Measurements from ENCODE around the gene CIC. TPM values are rescaled to one million over a fixed set of nuclear protein-coding genes. Genes with fewer than 3 reads are reported as not detected.
A peak's percentile ranks its signal among the peaks of the same experiment; 100 is the strongest.

The CIC gene
- total and polyA plus RNA-seq, 2 of the 13 experiments (the other 11 are each of a cell fraction or from before 2014, with no cell fraction given) = 5.9 to 8.0 TPM

GRCh38 chr19:42252365-42253244, 16.4 kb upstream of the CIC start:
- DNase-seq (ENCODE audit: low spot score) (no peak), ATAC-seq (no peak), FAIRE-seq (no peak)
- ChIA-PET POLR2A (interaction anchor here (1.0 to 3.6 kb wide), 4 partner anchors 8 to 29 kb away, joined by 5 to 25 read pairs (median 8); partner anchors contain the start of gene GSK3A), CTCF (ENCODE audit: low intra/inter-chr PET ratio, low total read pairs) (no interaction called here)
- Histone ChIP-seq H3K9me3 (ENCODE audit: low read length) (no peaks in the 10 kb centered on the region), H3K4me1 (ENCODE audit: insufficient read depth, low read length) (peaks cover 57% of the 10 kb centered on the region), H3K27me3 (ENCODE audit: control insufficient read depth in 1 of 2, insufficient read depth in 2 of 2, low read length in 2 of 2) (no peaks in the 10 kb centered on the region; a peak in 1 of 5 replicates), H3K36me3 (replicated peaks in 1 of 2; ENCODE audit: control insufficient read depth in 1 of 2, insufficient read depth in 2 of 2, low read length in 2 of 2) (peaks cover 7 to 32% of the 10 kb centered on the region in 2 experiments; a peak in 3 of 5 replicates), H4K20me1 (ENCODE audit: insufficient read depth, low read length) (peaks cover 37% of the 10 kb centered on the region), H3K9ac (ENCODE audit: insufficient read depth, low read depth, low read length) (peak overlapping the region; percentile 79), H3K4me2 (ENCODE audit: low read depth, low read length) (peak overlapping the region; percentile 98), H3K4me3 (replicated peaks in 1 of 3; ENCODE audit: insufficient read depth in 1 of 3, low read depth in 2 of 3, low read length in 3 of 3) (peak overlapping the region; percentile 88 to 99 (median 91)), H2AFZ (ENCODE audit: low read length) (no peak overlapping the region), H3K27ac (ENCODE audit: extremely low read length, insufficient read depth, low read length) (peak overlapping the region; percentile 75), H3K79me2 (ENCODE audit: insufficient read depth, low read length) (peaks cover 43% of the 10 kb centered on the region)
- WGBS (ENCODE audit: low lambda C conversion rate) = 37% methylated on average over 27 of the region's 27 CpGs
- intact Hi-C loops (cut with micrococcal nuclease; ENCODE audit: unreplicated experiment) = no loop called here
- in situ Hi-C loops (cut with HindIII; ENCODE audit: extremely low pct_ligation_motif_present, low pct_unique_long_range_greater_than_20kb) = loop anchor here (5.0 kb wide), 1 partner anchor 35 kb away; no protein-coding TSS in a partner anchor
- TSS peak; percentile 42 for BruUV-seq (replicated peaks)
- TF ChIP-seq MYC (CRISPR knock-in tag; IDR thresholded peaks at IDR 0.05; ENCODE audit: borderline replicate concordance) = peak; percentile 53; the same call in 1 of the 2 replicates
- TF ChIP-seq WIZ (CRISPR knock-in tag; IDR thresholded peaks at IDR 0.05) = no peak
- peak; percentile 60 for TF ChIP-seq ATF7 (IDR thresholded peaks at IDR 0.05)
- TF ChIP-seq ATF7 (CRISPR knock-in tag; IDR thresholded peaks at IDR 0.05) = 0 out of 2 replicates have a peak, but pooled peaks have one; percentile 34
- 0 out of 2 replicates have a peak, but pooled peaks have one; percentile 18 for TF ChIP-seq NFKB2 (CRISPR knock-in tag; IDR thresholded peaks at IDR 0.05; ENCODE audit: borderline replicate concordance)
- TF ChIP-seq SRSF1 (optimal IDR thresholded peaks at IDR 0.05; ENCODE audit: low read depth, low read length) = peak; percentile 66
- no peak for TF ChIP-seq ZNF547 (CRISPR knock-in tag; IDR thresholded peaks at IDR 0.05)
- peak; percentile 45; the same call in 1 of the 2 replicates for TF ChIP-seq RBFOX2 (IDR thresholded peaks at IDR 0.05; ENCODE audit: low read depth, low read length)
- TF ChIP-seq SATB2 (CRISPR knock-in tag; IDR thresholded peaks at IDR 0.05) = no peak
- TF ChIP-seq DNMT3B (CRISPR knock-in tag; conservative IDR thresholded peaks at IDR 0.05) = no peak
- TF ChIP-seq SALL1 (CRISPR knock-in tag; IDR thresholded peaks at IDR 0.05) = 0 out of 2 replicates have a peak, but pooled peaks have one; percentile 12
- no peak for TF ChIP-seq ZGPAT (CRISPR knock-in tag; IDR thresholded peaks at IDR 0.05)
- peak; percentile 26 for TF ChIP-seq ASH2L (IDR thresholded peaks at IDR 0.05; ENCODE audit: insufficient read length, low read depth, low read length)
- TF ChIP-seq RBM22 (optimal IDR thresholded peaks at IDR 0.05; ENCODE audit: low read length) = peak; percentile 69
- 0 out of 2 replicates have a peak, but pooled peaks have one; percentile 46 for TF ChIP-seq TIGD3 (CRISPR knock-in tag; IDR thresholded peaks at IDR 0.05; ENCODE audit: borderline replicate concordance)
- TF ChIP-seq ZNF687 (CRISPR knock-in tag; IDR thresholded peaks at IDR 0.05) = peak; percentile 63; the same call in 1 of the 2 replicates
